ENCODE results near the gene NR2C2AP.

DNA sequence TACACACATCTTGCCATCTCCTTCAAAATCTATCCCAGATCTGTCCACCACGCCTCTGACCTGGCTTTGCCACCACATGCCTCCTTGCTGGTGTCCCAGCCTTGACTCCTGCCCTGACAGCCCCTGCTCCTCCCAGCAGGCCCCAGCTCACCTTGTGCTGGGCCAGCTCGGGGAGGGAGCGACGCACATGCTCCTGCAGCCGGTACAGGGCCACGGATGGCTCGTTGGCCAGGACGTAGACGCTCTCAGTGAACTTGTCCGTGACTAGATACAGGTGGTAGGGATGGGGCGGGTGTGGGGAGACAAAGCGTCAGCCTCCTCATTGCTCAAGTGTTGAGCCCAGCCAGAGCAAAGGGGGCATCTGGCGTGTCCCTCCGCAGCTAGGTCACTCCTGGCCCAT, 16.5 kb downstream of the NR2C2AP start:
- TF ChIP-seq, protein P1, sequence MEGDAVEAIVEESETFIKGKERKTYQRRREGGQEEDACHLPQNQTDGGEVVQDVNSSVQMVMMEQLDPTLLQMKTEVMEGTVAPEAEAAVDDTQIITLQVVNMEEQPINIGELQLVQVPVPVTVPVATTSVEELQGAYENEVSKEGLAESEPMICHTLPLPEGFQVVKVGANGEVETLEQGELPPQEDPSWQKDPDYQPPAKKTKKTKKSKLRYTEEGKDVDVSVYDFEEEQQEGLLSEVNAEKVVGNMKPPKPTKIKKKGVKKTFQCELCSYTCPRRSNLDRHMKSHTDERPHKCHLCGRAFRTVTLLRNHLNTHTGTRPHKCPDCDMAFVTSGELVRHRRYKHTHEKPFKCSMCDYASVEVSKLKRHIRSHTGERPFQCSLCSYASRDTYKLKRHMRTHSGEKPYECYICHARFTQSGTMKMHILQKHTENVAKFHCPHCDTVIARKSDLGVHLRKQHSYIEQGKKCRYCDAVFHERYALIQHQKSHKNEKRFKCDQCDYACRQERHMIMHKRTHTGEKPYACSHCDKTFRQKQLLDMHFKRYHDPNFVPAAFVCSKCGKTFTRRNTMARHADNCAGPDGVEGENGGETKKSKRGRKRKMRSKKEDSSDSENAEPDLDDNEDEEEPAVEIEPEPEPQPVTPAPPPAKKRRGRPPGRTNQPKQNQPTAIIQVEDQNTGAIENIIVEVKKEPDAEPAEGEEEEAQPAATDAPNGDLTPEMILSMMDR (IDR thresholded peaks at IDR 0.05) = no peak
- TF ChIP-seq EZH2 (IDR thresholded peaks at IDR 0.05; ENCODE audit: borderline replicate concordance, insufficient read depth, low read depth, low read length, poor library complexity, severe bottlenecking) = no peak
